ENCODE results near the gene CRADD. TPM values are rescaled to one million over a fixed set of nuclear protein-coding genes. Genes with fewer than 3 reads are reported as not detected.

CRADD gene
- total and polyA plus RNA-seq, 2 of the 4 experiments (the other 2 are of a cell fraction): 11.1 to 14.0 TPM

DNA sequence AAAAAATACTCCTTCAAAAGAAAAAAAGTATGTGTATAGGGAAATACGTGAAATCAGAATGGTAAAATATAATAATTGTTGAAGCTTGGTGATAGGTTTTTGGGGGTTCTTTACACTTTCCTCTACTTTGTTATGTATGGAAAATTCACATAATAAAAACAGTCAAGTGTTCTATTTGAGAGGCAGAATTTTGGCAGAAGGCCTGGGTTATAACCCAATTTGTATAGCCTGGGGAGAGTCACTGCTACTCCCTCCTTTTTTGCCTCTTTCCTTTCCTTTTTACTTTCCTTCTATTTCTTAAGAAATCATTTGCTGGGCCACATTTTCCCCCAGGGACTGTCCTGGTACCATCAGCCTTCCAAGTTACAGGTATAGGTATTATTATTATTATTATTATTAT, 105.7 kb downstream of the CRADD start:
- POLR2A ChIA-PET (ENCODE audit: unreplicated experiment): no interaction called here
- no peak for ATAC-seq (ENCODE audit: low read depth)
- no peak for DNase-seq
- in situ Hi-C loops (cut with MboI; ENCODE audit: low sequenced_read_pairs) (no loop called here), dilution Hi-C loops (cut with HindIII; ENCODE audit: low sequenced_read_pairs, unreplicated experiment) (no loop called here), intact Hi-C loops (cut with micrococcal nuclease) (no loop called here)
- H3K79me1 ChIP-seq (ENCODE audit: low read depth in 1 of 2, low read length in 2 of 2): peaks cover 6 to 19% of the 10 kb centered on the region in 2 experiments; a peak in 3 of 4 replicates
- no peak overlapping the region for H2AFZ ChIP-seq (replicated peaks; ENCODE audit: low read length, poor library complexity)
- no peak for TF ChIP-seq RAD21 (IDR thresholded peaks at IDR 0.05; ENCODE audit: low read length)
- no peak for TF ChIP-seq BHLHE40 (IDR thresholded peaks at IDR 0.05; ENCODE audit: low read depth, low read length)
- TF ChIP-seq, protein P1, sequence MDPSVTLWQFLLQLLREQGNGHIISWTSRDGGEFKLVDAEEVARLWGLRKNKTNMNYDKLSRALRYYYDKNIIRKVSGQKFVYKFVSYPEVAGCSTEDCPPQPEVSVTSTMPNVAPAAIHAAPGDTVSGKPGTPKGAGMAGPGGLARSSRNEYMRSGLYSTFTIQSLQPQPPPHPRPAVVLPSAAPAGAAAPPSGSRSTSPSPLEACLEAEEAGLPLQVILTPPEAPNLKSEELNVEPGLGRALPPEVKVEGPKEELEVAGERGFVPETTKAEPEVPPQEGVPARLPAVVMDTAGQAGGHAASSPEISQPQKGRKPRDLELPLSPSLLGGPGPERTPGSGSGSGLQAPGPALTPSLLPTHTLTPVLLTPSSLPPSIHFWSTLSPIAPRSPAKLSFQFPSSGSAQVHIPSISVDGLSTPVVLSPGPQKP (IDR thresholded peaks at IDR 0.05; ENCODE audit: borderline replicate concordance, low read depth, low read length): no peak
- TF ChIP-seq, protein P2, sequence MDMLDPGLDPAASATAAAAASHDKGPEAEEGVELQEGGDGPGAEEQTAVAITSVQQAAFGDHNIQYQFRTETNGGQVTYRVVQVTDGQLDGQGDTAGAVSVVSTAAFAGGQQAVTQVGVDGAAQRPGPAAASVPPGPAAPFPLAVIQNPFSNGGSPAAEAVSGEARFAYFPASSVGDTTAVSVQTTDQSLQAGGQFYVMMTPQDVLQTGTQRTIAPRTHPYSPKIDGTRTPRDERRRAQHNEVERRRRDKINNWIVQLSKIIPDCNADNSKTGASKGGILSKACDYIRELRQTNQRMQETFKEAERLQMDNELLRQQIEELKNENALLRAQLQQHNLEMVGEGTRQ (IDR thresholded peaks at IDR 0.05; ENCODE audit: low read depth, low read length): no peak
- TF ChIP-seq POLR2A (IDR thresholded peaks at IDR 0.05; ENCODE audit: low read depth, low read length): no peak
- no peak for TF ChIP-seq CHD1 (IDR thresholded peaks at IDR 0.05; ENCODE audit: low read depth, low read length)
- no peak for TF ChIP-seq RFX5 (IDR thresholded peaks at IDR 0.05; ENCODE audit: low read depth, low read length)
- TF ChIP-seq MXI1 (IDR thresholded peaks at IDR 0.05; ENCODE audit: borderline replicate concordance, low read depth, low read length): no peak
- no peak for TF ChIP-seq RCOR1 (IDR thresholded peaks at IDR 0.05; ENCODE audit: insufficient replicate concordance, low read length)
- TF ChIP-seq FOS (IDR thresholded peaks at IDR 0.05; ENCODE audit: low read depth, low read length): no peak
- TF ChIP-seq MAFK (IDR thresholded peaks at IDR 0.05; ENCODE audit: low read depth, low read length): no peak
- TF ChIP-seq CEBPB (IDR thresholded peaks at IDR 0.05; ENCODE audit: low read depth, low read length): no peak
- TF ChIP-seq SMC3 (IDR thresholded peaks at IDR 0.05; ENCODE audit: low read depth, low read length): no peak
- no peak for TF ChIP-seq NFE2L2 (IDR thresholded peaks at IDR 0.05; ENCODE audit: low read depth, low read length)
- no peak for TF ChIP-seq MAZ (IDR thresholded peaks at IDR 0.05; ENCODE audit: borderline replicate concordance, low read depth, low read length)
- no peak for TF ChIP-seq CTCF (conservative IDR thresholded peaks at IDR 0.05; ENCODE audit: low read depth, low read length)
- peak overlapping the region; percentile 100 for H2BK5ac ChIP-seq (ENCODE audit: low read depth, low read length, poor library complexity, severe bottlenecking)
- H3K9me1 ChIP-seq (ENCODE audit: insufficient read depth, low read length): peaks cover 8% of the 10 kb centered on the region; the same call in 1 of the 2 replicates
- H4K20me1 ChIP-seq (ENCODE audit: insufficient read depth, low read length): no peaks in the 10 kb centered on the region
- peak overlapping the region; percentile 53; the same call in 1 of the 2 replicates for H3K18ac ChIP-seq (ENCODE audit: low read depth, low read length)
- H2AK5ac ChIP-seq (ENCODE audit: low read depth, low read length): no peak overlapping the region
- peak overlapping the region; percentile 16; the same call in 1 of the 2 replicates for H4K91ac ChIP-seq (ENCODE audit: insufficient read depth, low read depth, low read length)
- peak overlapping the region; percentile 79; the same call in 1 of the 2 replicates for H3K23ac ChIP-seq (ENCODE audit: low read depth, low read length)
- H4K8ac ChIP-seq (ENCODE audit: low read depth in 2 of 2, low read length in 2 of 2): peak overlapping the region in 1 of 2 experiments; percentile 42; a peak in 1 of 4 replicates
- H3K4ac ChIP-seq (ENCODE audit: low read depth, low read length): peak overlapping the region; percentile 66; the same call in 1 of the 2 replicates
- H3K36me3 ChIP-seq (ENCODE audit: control insufficient read depth, insufficient read depth, low read length): no peaks in the 10 kb centered on the region
- peak overlapping the region; percentile 76; the same call in 1 of the 2 replicates for H2BK120ac ChIP-seq (ENCODE audit: low read depth, low read length)
- H3K4me1 ChIP-seq (ENCODE audit: control insufficient read depth, insufficient read depth, low read length): peaks cover 28% of the 10 kb centered on the region
- H2BK15ac ChIP-seq (ENCODE audit: low read depth, low read length): peak overlapping the region; percentile 38; the same call in 1 of the 3 replicates
- H3K56ac ChIP-seq (ENCODE audit: extremely low read depth, insufficient read depth, low read length): no peak overlapping the region
- H3K4me3 ChIP-seq (ENCODE audit: insufficient read depth, low read depth, low read length): no peak overlapping the region
- H3K9ac ChIP-seq (ENCODE audit: low read depth, low read length): no peak overlapping the region
- no peaks in the 10 kb centered on the region for H3K9me3 ChIP-seq (ENCODE audit: control insufficient read depth, insufficient read depth, low read length)
- 100% methylated on average over 1 of the region's 1 CpG; no CpG with 5 or more reads in 1 of the 2 experiments for WGBS, 2 experiments (ENCODE audit: extremely low coverage in 2 of 2, insufficient read length in 1 of 2)
- no peak overlapping the region for H3K4me2 ChIP-seq (ENCODE audit: low read depth, low read length)
- CTCF ChIA-PET: interaction anchor here (0.7 kb wide), 1 partner anchor 94 kb away, joined by 3 read pairs; no protein-coding TSS in a partner anchor
- no peaks in the 10 kb centered on the region for H3K27me3 ChIP-seq (ENCODE audit: control insufficient read depth, insufficient read depth, low read length)
- peak overlapping the region; percentile 12; the same call in 1 of the 2 replicates for H3K14ac ChIP-seq (replicated peaks; ENCODE audit: low read depth, low read length)
- no peak overlapping the region; the same call in 1 of the 2 replicates for H4K5ac ChIP-seq (ENCODE audit: low read depth, low read length)
- H3K27ac ChIP-seq (ENCODE audit: insufficient read depth, low read length): no peak overlapping the region
- peak overlapping the region; percentile 79; the same call in 1 of the 2 replicates for H2BK20ac ChIP-seq (ENCODE audit: low read depth, low read length)
- no peak overlapping the region for H2AK9ac ChIP-seq (replicated peaks; ENCODE audit: low read depth, low read length, poor library complexity)
- BruUV-seq (replicated peaks): no TSS peak

All from IMR-90 (cell line).